HG02970 (cell line): ENCODE measurements around the gene NUDT9.
A peak's percentile ranks its signal among the peaks of the same experiment; 100 is the strongest.

Experiments
- ATAC-seq: cut with Tn5 transposase; IDR thresholded peaks from one replicate; pipeline ENCODE4 v1.9.1; 2021; ENCODE audit warnings: mild to moderate bottlenecking, moderate library complexity, moderate number of reproducible peaks; ENCODE audit not compliant: unreplicated experiment, low FRiP score

Gene NUDT9

DNA sequence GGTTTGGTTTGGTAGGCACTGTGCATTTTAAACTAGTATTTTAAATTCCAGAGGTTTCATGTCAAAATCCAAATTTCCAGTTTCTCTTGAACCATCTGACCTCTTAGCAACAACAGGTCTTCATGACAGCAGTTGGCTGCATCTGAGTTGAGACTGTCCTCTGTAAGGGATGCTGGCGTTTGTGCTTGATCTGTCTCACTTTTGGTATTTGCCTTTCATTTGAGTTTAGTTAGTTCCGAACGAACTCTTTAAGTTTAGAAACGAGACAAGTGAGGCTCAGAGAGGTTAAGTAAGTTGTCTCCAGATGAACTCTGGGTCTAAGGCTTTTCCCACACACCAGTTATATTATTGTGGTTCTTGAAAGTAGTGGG, 77.7 kb downstream of the NUDT9 start:
- ATAC-seq, result peak; percentile 34

DNA sequence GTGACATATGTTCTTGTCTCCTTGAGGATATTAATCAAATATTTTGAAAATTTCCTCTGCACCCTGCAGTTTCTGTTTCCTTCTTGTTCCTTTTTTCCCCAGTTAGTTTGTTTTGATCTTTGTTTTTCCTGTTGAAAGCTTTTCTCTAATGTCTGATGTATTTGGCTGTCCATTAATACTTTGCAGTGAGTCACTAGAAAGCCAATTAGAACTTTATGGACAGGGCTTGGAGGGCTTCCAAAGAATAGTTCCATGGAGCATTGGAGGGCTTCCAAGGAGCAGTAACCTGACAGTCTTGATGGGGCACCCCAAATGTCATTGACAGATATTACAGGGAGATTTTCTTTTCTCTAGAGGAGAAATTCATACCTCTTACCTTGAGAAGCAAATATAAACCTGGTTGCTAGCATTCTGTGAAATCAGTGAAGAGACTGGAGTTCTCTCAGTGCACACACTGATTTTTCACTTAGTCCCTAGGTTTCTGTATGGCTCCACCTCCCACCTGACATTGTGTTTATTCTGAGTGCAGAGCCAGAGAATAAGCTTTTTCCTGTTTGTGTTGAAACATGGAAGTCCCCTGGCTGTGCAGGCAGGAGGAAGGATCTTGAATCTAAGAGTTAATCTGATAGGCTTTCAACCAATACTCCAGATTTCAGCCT, 80.3 kb downstream of the NUDT9 start:
- no peak for ATAC-seq

DNA sequence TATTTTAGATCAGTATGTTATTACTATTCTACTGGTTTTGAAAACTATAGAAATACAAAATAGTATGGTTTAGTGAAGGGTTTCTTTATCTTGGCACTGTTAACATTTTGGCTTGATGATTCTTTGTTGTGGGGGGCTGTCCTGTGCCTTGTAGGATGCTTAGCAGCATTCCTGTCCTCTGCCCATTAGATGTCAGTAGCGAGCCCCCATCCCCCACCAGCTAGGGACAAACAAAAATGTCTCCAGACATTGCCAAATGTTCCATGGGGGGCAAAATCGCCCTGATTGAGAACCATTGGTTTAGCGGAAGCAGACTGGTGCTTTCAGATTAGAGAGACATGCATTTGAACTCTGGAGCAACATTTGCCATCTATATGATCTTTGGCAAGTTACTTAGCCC, 83.5 kb downstream of the NUDT9 start:
- no peak for ATAC-seq

DNA sequence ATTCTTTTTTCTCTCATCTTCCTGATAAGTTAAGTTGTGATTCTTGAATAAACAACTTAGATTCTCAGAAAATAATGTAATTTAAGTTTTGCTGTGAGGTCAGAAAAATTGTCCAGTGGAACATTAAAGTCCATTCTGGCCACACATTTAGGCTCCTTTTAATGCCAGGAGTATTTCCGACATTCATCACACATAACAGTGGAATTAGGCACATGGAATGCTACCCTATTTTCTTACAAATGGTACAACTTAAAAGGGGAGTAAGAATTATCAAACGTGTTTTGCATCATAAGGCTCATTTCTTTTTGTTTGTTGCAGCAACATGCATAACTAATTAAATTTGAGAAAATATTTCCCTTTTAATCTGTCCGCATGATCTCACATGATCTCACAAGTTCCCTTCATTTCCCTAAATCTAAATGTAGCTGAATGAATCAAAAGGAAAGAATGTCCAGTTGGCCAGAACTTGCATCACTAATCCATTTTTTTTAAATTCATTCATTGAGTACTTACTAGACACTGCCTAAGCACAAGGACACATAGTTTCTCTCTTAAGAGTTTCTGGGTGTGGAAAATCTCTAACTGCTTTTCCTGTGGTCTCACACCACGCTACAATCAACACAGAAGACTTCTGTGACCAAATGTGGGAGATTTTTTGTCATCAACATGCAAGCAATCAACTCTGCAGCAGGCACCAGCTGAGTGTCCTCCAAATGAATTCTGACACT, 84.8 kb downstream of the NUDT9 start:
- ATAC-seq, result no peak
